Loucy (cell line): ENCODE results near the gene PCDHGB4.

ENCODE experiments used
- CTCF ChIP-seq: fragments of 200-600 bp; sonication (generic); conservative IDR thresholded peaks from 2 replicates; pipeline ENCODE4 v1.5.1; 2014; ENCODE audit warnings: mild to moderate bottlenecking, antibody characterized with exemption, low read length
- EZH2phosphoT487 ChIP-seq: fragments of 200-600 bp; IDR thresholded peaks from 2 replicates; pipeline ENCODE4 v1.6.1; 2018; ENCODE audit warnings: antibody characterized with exemption, mild to moderate bottlenecking, moderate library complexity, borderline replicate concordance

- TF ChIP-seq CTCF, result no peak
- no peak for TF ChIP-seq EZH2phosphoT487
These were observed 1.2 kb downstream of the PCDHGB4 start for GRCh38 chr5:141388661-141389060.
